Epithelial cell of alveolus of lung (primary cell): ENCODE data around the gene BLTP3A. TPM values are rescaled to one million over a fixed set of nuclear protein-coding genes. Genes with fewer than 3 reads are reported as not detected.

Source experiments
- total RNA-seq: library from RNA; depleted of rRNA; stranded (reverse); fragments of >200 nt; gene quantifications from 2 replicates; pipeline ENCODE4 v1.2.1, GENCODE V29; 2015

Gene BLTP3A
- total RNA-seq: 2.2 and 4.0 TPM in 2 replicates

GRCh38 chr6:34791701-34792604 lies at the start of gene BLTP3A:
Gene BLTP3A, plus strand, starts transcription at chr6:34792083. Its CDS starts 168 bp downstream, at chr6:34792251.

Other genes with a start within 250 kb of the BLTP3A start
- gene SPDEF, start 235.8 kb upstream of the BLTP3A start, total RNA-seq: 1.3 TPM in 1 of 2 replicates, not detected in the other
- gene ILRUN, start 95.3 kb upstream of the BLTP3A start, total RNA-seq: 31.8 and 41.1 TPM in 2 replicates
- gene SNRPC, start 34.6 kb upstream of the BLTP3A start, total RNA-seq: 102 and 160 TPM in 2 replicates
- gene TAF11, start 96.0 kb downstream of the BLTP3A start, total RNA-seq: 19.7 and 37.8 TPM in 2 replicates
- 7.4 and 15.0 TPM in 2 replicates for gene ANKS1A, start 97.2 kb downstream of the BLTP3A start, total RNA-seq